Adrenal gland (tissue), 5 donors: ENCODE results near the gene CFAP77.

Experiments used
- CTCF ChIP-seq, 6 experiments: fragments of 450-650 bp in 4 of 6; fragments of 200-600 bp in 2 of 6; sonication (generic) in 1 of 6; IDR thresholded peaks; 1 replicate in 5 of 6; 2 replicates in 1 of 6; pipeline versions ENCODE4 v1.5.1 to v1.8.0; 2016 to 2021; ENCODE audit warnings: antibody characterized with exemption in 6 of 6, mild to moderate bottlenecking in 2 of 6, moderate library complexity in 1 of 6
- POLR2A ChIP-seq, 2 donors: fragments of 450-650 bp; IDR thresholded peaks; one replicate each; pipeline ENCODE4 v1.6.1; 2017; ENCODE audit warnings: antibody characterized with exemption in 2 of 2, mild to moderate bottlenecking in 2 of 2, moderate library complexity in 1 of 2
- donor health status: DM: no; HTN: no; CAD: no.

GRCh38 chr9:132609829-132610228 is 199.8 kb downstream of the CFAP77 start:
- TF ChIP-seq CTCF (IDR thresholded peaks at IDR 0.05) (no peak), POLR2A (IDR thresholded peaks at IDR 0.05) (no peak)
